Endothelial cell of umbilical vein (primary cell): ENCODE data around the gene CTRB2. TPM values are rescaled to one million over a fixed set of nuclear protein-coding genes. Genes with fewer than 3 reads are reported as not detected.

Source experiments
- BruUV-seq: library from RNA; stranded (reverse); fragments of 400-500 nt; replicated peaks from 2 replicates; lab custom pipeline; 2021; lab: Mats Ljungman, UMichigan
- CTCF ChIA-PET: fragments of 300-600, 350-600 bp; sonication (Branson Sonifier 250); formaldehyde crosslinking; loops from one replicate; lab custom pipeline; 2021; ENCODE audit warnings: antibody characterized with exemption, inconsistent platforms; lab: Charles Lee
- POLR2A ChIA-PET: fragments of 300-600, 350-600 bp; sonication (Branson Sonifier 250); formaldehyde crosslinking; loops from one replicate; lab custom pipeline; 2021; ENCODE audit warnings: antibody characterized with exemption, inconsistent platforms; lab: Charles Lee
- DNase-seq: peaks from one replicate; pipeline ENCODE4 v3.0.0-alpha.2; 2011; ENCODE audit warnings: low read depth, low spot score
- FAIRE-seq: peaks from 2 replicates; lab custom pipeline; 2011; peaks lifted over from hg19 to GRCh38; lab: Jason Lieb, UNC
- H2AFZ ChIP-seq: 2 replicates; pipeline ENCODE4 v1.6.0; 2012; ENCODE audit warnings: low read depth, low read length, control low read depth, inconsistent platforms
- H3K27ac ChIP-seq: 2 replicates; pipeline ENCODE4 v1.5.1; 2011; ENCODE audit warnings: low read depth, mild to moderate bottlenecking, control low read depth, low read length, moderate library complexity; ENCODE audit not compliant: insufficient read depth
- H3K27me3 ChIP-seq, 2 experiments: 2 replicates each; pipeline versions ENCODE4 v1.6.0 to v1.6.1; 2011; ENCODE audit warnings: low read length in 2 of 2, mixed read lengths in 1 of 2; ENCODE audit not compliant: control insufficient read depth in 2 of 2, insufficient read depth in 2 of 2
- H3K36me3 ChIP-seq, 2 experiments: 2 replicates in 1 of 2; 3 replicates in 1 of 2; pipeline ENCODE4 v1.5.1; 2011; ENCODE audit warnings: low read length in 2 of 2, mild to moderate bottlenecking in 1 of 2, moderate library complexity in 1 of 2; ENCODE audit not compliant: control insufficient read depth in 2 of 2, insufficient read depth in 2 of 2; ENCODE audit errors: extremely low read depth in 1 of 2
- H3K4me1 ChIP-seq: 3 replicates; pipeline ENCODE4 v1.5.1; 2011; ENCODE audit warnings: mild to moderate bottlenecking, low read length; ENCODE audit not compliant: control insufficient read depth, insufficient read depth; ENCODE audit errors: extremely low read depth
- H3K4me2 ChIP-seq: 2 replicates; pipeline ENCODE4 v1.6.1; 2011; ENCODE audit warnings: low read length, control low read depth, mixed read lengths; ENCODE audit not compliant: insufficient read depth
- H3K4me3 ChIP-seq, 3 experiments: fragments of 200-600 bp in 1 of 3; sonication (generic), shearing (Covaris generic) in 1 of 3; replicated peaks in 1 of 3; 2 replicates each; pipeline ENCODE4 v1.5.1; 2011 to 2016; ENCODE audit warnings: control low read depth in 3 of 3, low read length in 3 of 3, mild to moderate bottlenecking in 2 of 3, inconsistent platforms in 1 of 3, low read depth in 1 of 3, moderate library complexity in 1 of 3; ENCODE audit not compliant: insufficient read depth in 1 of 3
- H3K79me2 ChIP-seq: 2 replicates; pipeline ENCODE4 v1.6.0; 2012; ENCODE audit warnings: low read length, inconsistent platforms; ENCODE audit not compliant: control insufficient read depth, insufficient read depth
- H3K9ac ChIP-seq: replicated peaks from 2 replicates; pipeline ENCODE3; 2011; ENCODE audit warnings: low read length, control low read depth; ENCODE audit not compliant: insufficient read depth; ENCODE audit errors: extremely low read depth
- H3K9me1 ChIP-seq: replicated peaks from 3 replicates; pipeline ENCODE4 v1.6.0; 2011; ENCODE audit warnings: mild to moderate bottlenecking, low read length; ENCODE audit not compliant: control insufficient read depth, insufficient read depth; ENCODE audit errors: extremely low read depth
- H3K9me3 ChIP-seq: replicated peaks from 2 replicates; pipeline ENCODE4 v1.5.1; 2012; ENCODE audit warnings: low read length, inconsistent platforms; ENCODE audit not compliant: control insufficient read depth, insufficient read depth
- H4K20me1 ChIP-seq: replicated peaks from 2 replicates; pipeline ENCODE3; 2011; ENCODE audit warnings: mild to moderate bottlenecking, low read length; ENCODE audit not compliant: control insufficient read depth, insufficient read depth; ENCODE audit errors: extremely low read depth
- EZH2 ChIP-seq: IDR thresholded peaks from 2 replicates; pipeline ENCODE4 v1.6.1; 2012; ENCODE audit warnings: borderline replicate concordance, low read depth, mild to moderate bottlenecking, moderate library complexity, low read length, inconsistent platforms; ENCODE audit not compliant: severe bottlenecking
- FOS ChIP-seq: IDR thresholded peaks from 2 replicates; pipeline ENCODE4 v1.6.1; 2011; ENCODE audit warnings: mild to moderate bottlenecking, low read length, moderate library complexity, borderline replicate concordance; ENCODE audit not compliant: insufficient read depth
- GATA2 ChIP-seq: IDR thresholded peaks from 2 replicates; pipeline ENCODE4 v1.7.0; 2011; ENCODE audit warnings: low read depth, mild to moderate bottlenecking, moderate library complexity, mixed read lengths, low read length; ENCODE audit not compliant: insufficient read length, insufficient read depth
- JUN ChIP-seq: IDR thresholded peaks from 2 replicates; pipeline ENCODE4 v1.6.1; 2011; ENCODE audit warnings: borderline replicate concordance, low read depth; ENCODE audit not compliant: insufficient read length, insufficient read depth
- MAX ChIP-seq: IDR thresholded peaks from 2 replicates; pipeline ENCODE4 v1.6.1; 2011; ENCODE audit not compliant: insufficient read depth, insufficient read length
- MYC ChIP-seq: IDR thresholded peaks from one replicate; pipeline ENCODE4 v1.6.1; 2011; ENCODE audit warnings: mild to moderate bottlenecking, low read depth, low read length
- POLR2A ChIP-seq: IDR thresholded peaks from 2 replicates; pipeline ENCODE4 v1.6.1; 2012; ENCODE audit warnings: low read depth, mild to moderate bottlenecking, control low read depth, low read length
- POLR2AphosphoS5 ChIP-seq: IDR thresholded peaks from 2 replicates; pipeline ENCODE4 v1.6.1; 2012; ENCODE audit warnings: low read depth, mild to moderate bottlenecking, control low read depth, low read length, moderate library complexity; ENCODE audit not compliant: insufficient read depth
- dilution Hi-C: fragments of 300-500 bp; cut with MboI; formaldehyde crosslinking; loops from one replicate; pipeline ENCODE4 v1.15.0; 2019; ENCODE audit warnings: low sequenced_read_pairs; ENCODE audit not compliant: extremely low pct_ligation_motif_present
- intact Hi-C: fragments of 100-400 bp; cut with micrococcal nuclease; formaldehyde crosslinking; loops from one replicate; pipeline ENCODE4 v1.10.0; 2022
- polyA plus RNA-seq, 4 experiments: library from polyadenylated mRNA; depleted of rRNA in 3 of 4; stranded (reverse) in 3 of 4; unstranded in 1 of 4; fragments of >200 nt; gene quantifications; 2 replicates each; pipeline versions ENCODE4 v1.2.1 to v1.2.3, GENCODE V29; 2011 to 2012; ENCODE audit warnings: missing spikeins in 1 of 4
- total RNA-seq: library from RNA; stranded (reverse); gene quantifications from 2 replicates; pipeline ENCODE4 v1.2.3, GENCODE V29; 2021
- TF ChIP-seq, protein P1 (sequence below), 2 donors: IDR thresholded peaks; 1 replicate in 1 of 2; 2 replicates in 1 of 2; pipeline ENCODE4 v1.5.1; 2011; ENCODE audit warnings: low read length in 2 of 2, mild to moderate bottlenecking in 2 of 2, moderate library complexity in 2 of 2, control low read depth in 1 of 2, inconsistent platforms in 1 of 2, low read depth in 1 of 2; ENCODE audit not compliant: insufficient read depth in 1 of 2; ENCODE audit errors: extremely low read depth in 1 of 2

CTRB2 gene
- total and polyA plus RNA-seq, 2 donors (not counting 3 experiments of a cell fraction or from before 2014, with no cell fraction given), result not detected

GRCh38 chr16:75238132-75238852, 31.3 kb upstream of the CTRB2 start:
- intact Hi-C loops (no loop called here), dilution Hi-C loops (no loop called here)
- ChIA-PET POLR2A (no interaction called here), CTCF (interaction anchor here (0.7 to 6.5 kb wide), 11 partner anchors 102 to 164 kb away, joined by 3 to 120 read pairs (median 5); no protein-coding TSS in a partner anchor)
- FAIRE-seq (no peak), DNase-seq (no peak)
- no peak overlapping the region for H3K4me3 ChIP-seq
- H3K36me3 ChIP-seq, result peaks cover 30 to 85% of the 10 kb centered on the region in 2 experiments
- no peak overlapping the region for H3K4me2 ChIP-seq
- no peaks in the 10 kb centered on the region for H3K27me3 ChIP-seq
- H3K9me1 ChIP-seq, result no peaks in the 10 kb centered on the region
- H2AFZ ChIP-seq, result no peak overlapping the region
- TF ChIP-seq FOS (no peak), POLR2A (no peak), POLR2AphosphoS5 (no peak), MYC (no peak), EZH2 (no peak), GATA2 (no peak), MAX (no peak), JUN (no peak)
- TF ChIP-seq, protein P1, sequence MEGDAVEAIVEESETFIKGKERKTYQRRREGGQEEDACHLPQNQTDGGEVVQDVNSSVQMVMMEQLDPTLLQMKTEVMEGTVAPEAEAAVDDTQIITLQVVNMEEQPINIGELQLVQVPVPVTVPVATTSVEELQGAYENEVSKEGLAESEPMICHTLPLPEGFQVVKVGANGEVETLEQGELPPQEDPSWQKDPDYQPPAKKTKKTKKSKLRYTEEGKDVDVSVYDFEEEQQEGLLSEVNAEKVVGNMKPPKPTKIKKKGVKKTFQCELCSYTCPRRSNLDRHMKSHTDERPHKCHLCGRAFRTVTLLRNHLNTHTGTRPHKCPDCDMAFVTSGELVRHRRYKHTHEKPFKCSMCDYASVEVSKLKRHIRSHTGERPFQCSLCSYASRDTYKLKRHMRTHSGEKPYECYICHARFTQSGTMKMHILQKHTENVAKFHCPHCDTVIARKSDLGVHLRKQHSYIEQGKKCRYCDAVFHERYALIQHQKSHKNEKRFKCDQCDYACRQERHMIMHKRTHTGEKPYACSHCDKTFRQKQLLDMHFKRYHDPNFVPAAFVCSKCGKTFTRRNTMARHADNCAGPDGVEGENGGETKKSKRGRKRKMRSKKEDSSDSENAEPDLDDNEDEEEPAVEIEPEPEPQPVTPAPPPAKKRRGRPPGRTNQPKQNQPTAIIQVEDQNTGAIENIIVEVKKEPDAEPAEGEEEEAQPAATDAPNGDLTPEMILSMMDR (IDR thresholded peaks at IDR 0.05; ENCODE audit: extremely low read depth in 1 of 2, insufficient read depth in 1 of 2, low read depth in 1 of 2, low read length in 2 of 2), result no peak
- H3K4me1 ChIP-seq, result peaks cover 10% of the 10 kb centered on the region
- H4K20me1 ChIP-seq, result no peaks in the 10 kb centered on the region
- peaks cover 94% of the 10 kb centered on the region for H3K79me2 ChIP-seq
- H3K9me3 ChIP-seq, result no peaks in the 10 kb centered on the region
- peak overlapping the region; percentile 48 for H3K27ac ChIP-seq
- no TSS peak for BruUV-seq
- no peak overlapping the region for H3K9ac ChIP-seq
